IMR-90 (cell line): ENCODE data around the gene DPP10.

ENCODE experiments used
- BHLHE40 ChIP-seq: fragments of 150-350 bp; IDR thresholded peaks from 2 replicates; pipeline ENCODE4 v1.6.1; 2016; ENCODE audit warnings: mild to moderate bottlenecking, low read depth, low read length
- CTCF ChIP-seq: conservative IDR thresholded peaks from 2 replicates; pipeline ENCODE4 v1.5.1; 2012; ENCODE audit warnings: mild to moderate bottlenecking, low read depth, low read length, improper control_type of control experiment
- MAFK ChIP-seq: IDR thresholded peaks from 2 replicates; pipeline ENCODE4 v1.6.1; 2012; ENCODE audit warnings: low read depth, low read length, improper control_type of control experiment
- MAZ ChIP-seq: IDR thresholded peaks from 2 replicates; pipeline ENCODE4 v1.6.1; 2012; ENCODE audit warnings: low read depth, mild to moderate bottlenecking, low read length, improper control_type of control experiment, moderate library complexity, borderline replicate concordance
- MXI1 ChIP-seq: IDR thresholded peaks from 2 replicates; pipeline ENCODE4 v1.6.1; 2012; ENCODE audit warnings: low read depth, mild to moderate bottlenecking, low read length, moderate library complexity, borderline replicate concordance
- POLR2A ChIP-seq: IDR thresholded peaks from 2 replicates; pipeline ENCODE4 v1.6.1; 2012; ENCODE audit warnings: mild to moderate bottlenecking, low read depth, low read length
- RAD21 ChIP-seq: IDR thresholded peaks from 2 replicates; pipeline ENCODE4 v1.6.1; 2012; ENCODE audit warnings: low read length, improper control_type of control experiment
- RCOR1 ChIP-seq: IDR thresholded peaks from 2 replicates; pipeline ENCODE4 v1.6.1; 2012; ENCODE audit warnings: mild to moderate bottlenecking, low read length, improper control_type of control experiment; ENCODE audit not compliant: insufficient replicate concordance
- RFX5 ChIP-seq: IDR thresholded peaks from 2 replicates; pipeline ENCODE4 v1.8.0; 2012; ENCODE audit warnings: low read depth, mild to moderate bottlenecking, low read length, moderate library complexity

DNA sequence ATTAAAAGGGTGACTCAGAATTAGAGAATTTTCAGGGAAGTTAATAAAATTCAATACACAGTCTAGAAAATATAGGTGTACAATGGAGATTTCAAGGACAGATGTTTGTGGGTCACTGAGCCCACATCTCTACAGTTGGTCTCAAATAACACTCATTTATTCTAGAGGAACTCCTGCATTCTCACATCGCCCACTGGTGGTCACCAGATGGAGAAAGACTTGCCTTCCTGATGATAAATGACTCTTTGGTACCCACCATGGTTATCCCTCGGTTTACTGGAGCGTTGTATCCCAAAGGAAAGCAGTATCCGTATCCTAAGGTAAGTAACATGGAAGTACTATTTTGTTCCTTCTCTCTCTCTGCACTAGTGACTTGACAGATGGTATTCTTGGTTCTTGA, 1297.1 kb downstream of the DPP10 start:
- TF ChIP-seq CTCF (no peak), RAD21 (no peak), MXI1 (no peak), POLR2A (no peak), BHLHE40 (no peak), MAZ (no peak), MAFK (no peak), RFX5 (no peak), RCOR1 (no peak)
